ENCODE measurements around the gene PTCD3.
A peak's percentile ranks its signal among the peaks of the same experiment; 100 is the strongest.

The PTCD3 gene

DNA sequence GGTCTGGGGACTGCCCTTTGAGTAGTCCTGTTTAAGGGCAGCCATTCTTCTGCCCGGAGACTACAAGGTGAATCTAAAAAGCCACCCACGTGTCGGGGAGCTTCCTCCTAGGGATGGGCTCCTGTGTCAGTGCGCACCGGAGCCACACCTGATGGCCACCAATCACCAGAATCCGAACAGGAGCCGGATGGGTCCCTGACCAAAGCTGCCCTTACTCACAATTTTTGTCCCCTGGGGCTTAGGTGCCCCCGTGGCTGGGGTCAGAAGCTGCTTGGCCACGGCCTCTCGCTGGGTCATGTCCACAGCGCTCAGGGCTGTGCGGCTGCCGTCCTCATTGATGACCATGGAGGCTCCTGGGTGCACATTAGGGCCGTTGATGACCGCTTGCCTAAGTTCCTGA lies 31.2 kb upstream of the PTCD3 start:
- no peak overlapping the region for H3K4me3 Mint-ChIP-seq
- DNase-seq (no peak), ATAC-seq (no peak)
- H3K27ac Mint-ChIP-seq: no peak overlapping the region
- no peaks in the 10 kb centered on the region for H3K9me3 Mint-ChIP-seq
- no peaks in the 10 kb centered on the region for H3K27me3 Mint-ChIP-seq
- peaks cover 15% of the 10 kb centered on the region for H3K4me1 Mint-ChIP-seq

DNA sequence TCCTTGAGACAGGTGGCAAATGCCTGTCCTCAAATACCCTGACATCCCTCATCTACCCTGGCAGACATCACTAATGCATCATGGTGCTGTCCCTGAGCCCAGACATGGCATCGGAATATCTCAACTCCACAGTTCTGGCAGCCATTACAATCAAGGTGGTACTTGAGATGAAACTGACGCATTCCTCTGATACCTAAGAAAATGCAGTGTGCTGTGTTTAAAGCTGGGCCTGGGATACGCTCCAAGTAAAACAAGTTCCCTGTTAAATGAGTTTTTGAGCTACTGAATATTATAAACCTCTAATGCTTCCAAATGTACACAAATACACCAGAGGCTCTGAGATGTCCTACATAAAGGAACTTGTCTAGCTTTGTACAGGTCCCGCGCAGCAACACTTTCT lies 30.1 kb upstream of the PTCD3 start:
- DNase-seq: no peak
- H3K9me3 Mint-ChIP-seq: no peaks in the 10 kb centered on the region
- no peak overlapping the region for H3K4me3 Mint-ChIP-seq
- H3K4me1 Mint-ChIP-seq: peaks cover 26% of the 10 kb centered on the region
- ATAC-seq: no peak
- H3K27me3 Mint-ChIP-seq: no peaks in the 10 kb centered on the region
- H3K27ac Mint-ChIP-seq: no peak overlapping the region

DNA sequence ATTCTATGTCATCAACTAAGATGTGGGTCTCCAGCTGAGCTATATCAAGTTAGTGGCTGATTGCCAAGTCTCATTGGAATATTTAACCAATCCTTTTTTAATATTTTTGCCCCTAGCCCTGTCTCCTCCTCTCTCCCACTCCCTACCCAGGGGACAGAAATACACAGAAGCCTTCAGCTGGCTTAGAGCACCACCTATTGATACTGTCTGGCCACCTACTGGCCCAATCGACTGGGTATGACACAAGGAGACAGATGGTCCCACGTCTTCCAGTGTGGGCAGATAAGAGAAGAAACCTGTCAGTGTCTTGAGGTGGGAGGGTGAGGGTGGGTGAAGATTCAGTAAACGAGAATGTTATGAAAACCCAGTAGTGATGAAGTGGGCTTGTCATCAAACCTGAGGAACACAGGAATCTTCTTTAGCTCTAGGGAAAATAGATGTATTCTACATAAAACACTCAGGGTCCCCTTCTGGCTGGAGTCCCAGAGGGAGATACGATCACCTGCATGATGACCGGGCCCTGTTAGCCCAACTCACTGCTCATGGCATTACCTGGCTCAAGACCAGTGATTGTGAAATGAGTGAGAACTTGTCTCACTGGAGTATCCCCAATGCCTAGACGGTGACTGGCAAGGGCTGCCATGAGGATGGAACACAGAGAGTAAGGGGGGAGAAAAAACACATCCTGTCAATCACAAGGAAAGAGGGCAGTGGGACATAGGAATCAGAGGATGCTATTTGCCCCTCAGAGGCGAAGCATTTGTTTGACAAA lies 27.1 kb upstream of the PTCD3 start:
- H3K4me1 Mint-ChIP-seq: peaks cover 24% of the 10 kb centered on the region
- DNase-seq (peak; percentile 26), ATAC-seq (peak; percentile 67)
- H3K27ac Mint-ChIP-seq: no peak overlapping the region
- H3K4me3 Mint-ChIP-seq: no peak overlapping the region
- H3K9me3 Mint-ChIP-seq: no peaks in the 10 kb centered on the region
- H3K27me3 Mint-ChIP-seq: no peaks in the 10 kb centered on the region

DNA sequence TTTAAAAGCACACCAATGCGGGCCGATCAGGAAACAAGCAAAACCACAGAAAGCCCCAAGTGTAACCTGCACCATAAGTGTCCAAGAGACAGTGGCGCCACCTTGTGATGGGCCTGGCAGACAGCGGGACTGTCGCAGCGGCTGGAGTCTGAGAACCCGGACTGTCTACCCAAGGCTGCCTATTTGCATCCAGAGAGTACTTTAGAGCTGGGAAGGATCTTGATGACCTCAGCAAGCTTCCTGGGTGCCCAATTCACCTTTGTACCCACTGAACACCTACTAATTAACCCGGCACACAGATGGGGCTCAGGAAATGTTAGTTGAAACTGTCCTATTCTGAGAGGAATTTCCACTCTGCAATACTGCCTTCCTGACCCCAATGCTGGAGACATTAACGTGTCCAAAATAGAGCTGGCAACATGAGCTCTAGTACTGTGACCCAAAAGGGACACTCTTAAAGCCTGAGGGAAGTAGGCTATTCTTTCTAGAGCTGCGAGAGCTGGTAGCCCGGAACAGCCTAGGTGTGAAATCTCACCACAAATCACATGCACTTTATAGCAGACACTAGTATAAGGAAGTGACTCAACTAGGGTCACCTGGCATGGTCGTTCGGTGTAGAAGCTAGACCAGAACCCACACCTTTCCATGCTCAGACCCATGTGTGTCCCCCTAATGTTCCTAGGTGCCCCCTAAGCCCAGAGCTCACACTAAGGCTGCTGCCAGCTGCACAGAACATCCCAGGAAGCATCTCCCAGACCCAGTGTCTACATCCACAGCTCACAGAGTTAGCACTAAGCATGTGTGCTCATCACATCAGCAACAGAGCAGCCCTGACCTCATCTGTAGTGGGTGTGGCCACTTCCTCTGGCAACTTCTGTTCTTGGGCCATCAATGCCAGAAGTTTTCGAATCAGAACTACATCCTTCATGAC lies 25.8 kb upstream of the PTCD3 start:
- Mint-ChIP-seq H3K4me1 (peaks cover 24% of the 10 kb centered on the region), H3K4me3 (no peak overlapping the region), H3K27me3 (no peaks in the 10 kb centered on the region), H3K9me3 (no peaks in the 10 kb centered on the region), H3K27ac (no peak overlapping the region)
- DNase-seq (peak; percentile 77 to 78), ATAC-seq (peak; percentile 89)

DNA sequence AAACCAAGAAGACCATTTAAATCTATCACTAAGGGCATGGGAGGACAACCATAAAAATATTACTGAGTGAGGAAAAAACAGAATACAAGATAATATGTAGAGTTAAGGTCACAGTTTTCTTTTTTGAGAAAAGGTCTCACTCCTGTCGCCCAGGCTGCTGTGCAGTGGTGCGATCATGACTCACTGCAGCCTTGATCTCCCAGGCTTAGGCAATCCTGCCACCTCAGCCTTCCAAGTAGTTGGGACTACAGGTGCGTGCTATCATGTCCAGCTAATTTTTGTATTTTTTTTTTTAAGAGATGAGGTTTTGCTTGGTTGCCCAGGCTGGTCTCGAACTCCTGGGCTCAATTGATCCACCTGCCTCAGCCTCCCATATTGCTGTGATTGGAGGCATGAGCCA lies 24.3 kb upstream of the PTCD3 start:
- ATAC-seq (no peak), DNase-seq (no peak)
- H3K27ac Mint-ChIP-seq: no peak overlapping the region
- H3K9me3 Mint-ChIP-seq: no peaks in the 10 kb centered on the region
- peaks cover 24% of the 10 kb centered on the region for H3K4me1 Mint-ChIP-seq
- H3K27me3 Mint-ChIP-seq: no peaks in the 10 kb centered on the region
- no peak overlapping the region for H3K4me3 Mint-ChIP-seq

DNA sequence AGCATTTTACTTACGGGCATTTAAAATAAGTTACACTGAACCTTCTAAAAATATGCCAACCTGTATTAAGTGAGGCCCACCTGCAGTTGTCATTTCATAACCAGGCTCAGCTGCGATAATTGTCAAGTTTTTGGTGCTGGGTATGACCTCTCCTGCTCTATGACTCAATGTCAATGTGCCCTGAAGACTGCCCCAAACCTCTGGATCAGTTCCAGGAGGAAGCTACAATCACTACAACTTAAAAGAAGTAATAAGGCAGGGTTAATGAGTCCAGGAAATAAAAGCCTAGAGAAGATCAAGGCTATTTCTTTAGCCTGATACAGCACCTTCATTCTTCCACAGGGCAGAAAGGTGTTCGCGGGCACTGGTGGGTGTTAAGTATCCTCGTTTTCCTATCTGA lies 23.3 kb upstream of the PTCD3 start:
- DNase-seq: no peak
- ATAC-seq: no peak
- H3K27me3 Mint-ChIP-seq: no peaks in the 10 kb centered on the region
- H3K4me3 Mint-ChIP-seq: no peak overlapping the region
- H3K9me3 Mint-ChIP-seq: no peaks in the 10 kb centered on the region
- H3K27ac Mint-ChIP-seq: no peak overlapping the region
- peaks cover 24% of the 10 kb centered on the region for H3K4me1 Mint-ChIP-seq

DNA sequence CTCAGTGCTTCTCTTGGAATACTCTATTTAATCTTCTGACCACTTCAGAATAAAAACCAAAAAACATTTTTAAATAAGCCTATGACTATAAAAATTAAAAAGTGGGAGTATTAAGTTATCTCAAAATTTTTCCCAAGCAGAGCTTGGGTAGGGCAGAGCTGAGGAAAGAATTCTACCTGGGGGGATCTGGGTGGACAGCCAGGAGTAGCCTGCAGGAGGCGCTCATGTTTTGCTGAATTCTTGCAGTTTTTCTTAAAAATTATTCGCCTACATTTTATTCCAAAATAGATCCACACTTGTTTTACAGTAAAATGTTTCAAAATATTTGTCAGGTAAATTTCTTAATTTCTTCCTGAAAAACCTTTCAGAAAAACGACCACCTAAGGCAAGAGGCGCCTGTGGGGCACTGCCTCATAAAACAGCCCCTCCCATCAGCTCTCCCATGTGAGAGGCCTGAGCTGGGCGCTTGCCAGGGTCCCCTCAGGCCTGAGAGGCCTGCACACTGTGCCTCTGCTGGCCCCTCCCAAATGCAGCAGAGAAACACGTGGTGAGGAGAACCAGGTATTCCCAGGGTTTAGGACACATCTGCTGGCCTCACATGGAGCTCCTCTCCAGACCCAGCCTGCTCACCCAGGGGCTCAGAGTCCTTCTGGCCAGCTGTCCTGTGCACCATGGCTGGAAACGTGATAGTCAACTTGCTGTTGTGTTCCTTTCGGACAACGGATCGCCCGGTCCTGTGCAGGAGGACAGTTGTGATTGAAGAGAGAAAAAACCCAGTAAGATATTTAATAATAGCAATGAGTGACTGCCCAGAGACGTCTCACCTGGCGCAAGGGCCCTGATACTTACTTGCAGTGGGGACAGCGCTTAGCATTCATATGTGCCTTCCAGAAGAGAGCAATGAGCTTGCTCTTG lies 17.8 kb upstream of the PTCD3 start:
- DNase-seq: no peak
- no peaks in the 10 kb centered on the region for H3K27me3 Mint-ChIP-seq
- H3K9me3 Mint-ChIP-seq: no peaks in the 10 kb centered on the region
- no peak for ATAC-seq
- no peak overlapping the region for H3K4me3 Mint-ChIP-seq
- H3K27ac Mint-ChIP-seq: no peak overlapping the region
- no peaks in the 10 kb centered on the region for H3K4me1 Mint-ChIP-seq

DNA sequence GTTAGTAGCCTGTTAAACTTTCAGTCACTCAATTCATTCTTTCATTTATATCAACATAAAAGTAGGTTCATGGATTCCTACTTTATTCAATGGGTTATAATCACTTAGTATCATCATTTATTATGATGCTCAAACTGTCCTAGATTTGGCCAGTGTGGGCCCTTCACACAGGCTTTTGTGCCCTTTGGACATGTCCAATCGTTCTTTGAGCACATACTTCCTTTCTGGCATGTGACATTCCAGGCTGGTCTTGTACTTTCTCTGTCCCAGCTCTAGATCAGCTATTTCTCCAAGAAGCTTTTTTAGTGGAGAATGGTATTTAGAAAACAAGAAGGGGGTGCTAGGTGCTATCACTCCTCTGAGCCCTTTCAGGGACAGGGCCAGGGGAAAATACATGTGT lies 11.8 kb upstream of the PTCD3 start:
- Mint-ChIP-seq H3K27ac (no peak overlapping the region), H3K9me3 (no peaks in the 10 kb centered on the region), H3K4me3 (no peak overlapping the region)

DNA sequence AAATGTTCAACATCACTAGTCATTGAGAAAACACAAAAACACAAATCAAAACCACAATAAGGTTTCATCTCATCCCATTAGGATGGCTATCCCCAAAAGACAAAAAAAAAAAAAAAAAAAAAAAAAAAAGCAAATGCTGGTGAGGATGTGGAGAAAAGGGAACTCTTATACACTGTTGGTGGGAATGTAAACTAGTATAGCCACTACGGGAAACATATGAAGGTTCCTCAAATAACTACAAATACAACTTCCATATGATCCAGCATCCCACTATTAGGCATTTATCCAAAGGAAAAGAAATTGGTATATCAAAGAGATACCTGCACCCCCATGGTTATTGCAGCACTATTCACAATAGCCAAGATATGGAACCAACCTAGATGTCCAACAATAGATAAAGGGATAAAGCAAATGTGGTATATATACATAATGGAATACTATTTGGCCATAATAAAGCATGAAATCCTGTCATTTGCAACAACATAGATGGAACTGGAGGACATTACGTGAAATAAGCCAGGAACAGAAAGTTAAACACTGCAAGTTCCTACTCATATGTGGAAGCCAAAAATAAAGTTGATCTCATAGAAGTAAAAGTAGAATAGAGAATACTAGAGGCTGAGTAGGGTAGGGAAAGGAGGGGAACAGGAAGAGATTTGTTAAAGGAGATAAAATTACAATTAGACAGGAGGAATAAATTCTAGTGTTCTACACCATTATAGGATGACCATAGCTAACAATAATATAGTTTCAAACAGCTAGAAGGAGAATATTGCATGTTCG lies 8.7 kb upstream of the PTCD3 start:
- Mint-ChIP-seq H3K4me3 (no peak overlapping the region), H3K27me3 (no peaks in the 10 kb centered on the region), H3K27ac (no peak overlapping the region), H3K4me1 (peaks cover 40% of the 10 kb centered on the region), H3K9me3 (no peaks in the 10 kb centered on the region)
- ATAC-seq: no peak
- no peak for DNase-seq

More for the DNA sequence above, 11.8 kb upstream of the PTCD3 start:
- Mint-ChIP-seq H3K27me3 (no peaks in the 10 kb centered on the region), H3K4me1 (peaks cover 18% of the 10 kb centered on the region)
- no peak for DNase-seq
- ATAC-seq: no peak

DNA sequence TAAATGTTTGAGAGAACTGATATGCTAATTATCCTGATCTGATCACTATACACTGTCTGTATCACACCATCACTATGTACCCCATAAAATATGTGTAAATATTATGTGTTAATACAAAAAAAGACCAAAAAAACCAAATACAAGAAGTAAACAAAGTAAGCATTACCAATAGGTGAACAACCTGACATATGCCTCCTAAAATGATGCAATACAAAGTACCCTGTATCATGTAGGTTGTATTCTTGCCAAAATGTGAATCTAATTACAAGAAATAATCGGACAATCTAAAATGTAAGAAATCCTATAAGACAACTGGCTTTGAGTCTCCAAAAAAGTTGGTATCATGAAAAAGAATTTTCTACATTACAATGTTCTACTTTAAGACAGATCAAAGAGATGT lies 8.1 kb upstream of the PTCD3 start:
- Mint-ChIP-seq H3K9me3 (no peaks in the 10 kb centered on the region), H3K27ac (peak overlapping the region in 1 of 2 donors; percentile 57), H3K4me1 (peaks cover 46% of the 10 kb centered on the region), H3K27me3 (no peaks in the 10 kb centered on the region), H3K4me3 (no peak overlapping the region)
- ATAC-seq (no peak), DNase-seq (no peak)

DNA sequence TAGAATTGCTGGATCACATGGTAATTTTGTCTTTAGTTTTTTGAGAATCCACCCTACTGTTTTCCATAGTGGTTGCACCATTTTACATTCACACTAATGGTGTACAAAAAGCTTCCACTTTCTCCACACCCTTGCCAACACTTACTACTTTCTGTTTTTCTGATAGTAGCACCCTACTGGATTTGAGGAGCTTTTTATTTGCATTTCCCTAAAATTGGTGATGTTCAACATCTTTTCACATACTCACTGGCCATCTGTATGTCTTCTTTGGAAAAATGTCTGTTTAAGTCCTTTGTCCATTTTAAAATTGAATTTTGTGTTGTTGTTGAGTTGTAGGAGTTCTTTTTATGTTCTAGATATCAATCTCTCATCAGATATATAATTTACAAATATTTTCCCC lies 3.9 kb upstream of the PTCD3 start:
- Mint-ChIP-seq H3K27ac (no peak overlapping the region), H3K4me3 (no peak overlapping the region), H3K9me3 (no peaks in the 10 kb centered on the region), H3K27me3 (no peaks in the 10 kb centered on the region), H3K4me1 (peaks cover 58% of the 10 kb centered on the region)
- DNase-seq (no peak), ATAC-seq (no peak)

DNA sequence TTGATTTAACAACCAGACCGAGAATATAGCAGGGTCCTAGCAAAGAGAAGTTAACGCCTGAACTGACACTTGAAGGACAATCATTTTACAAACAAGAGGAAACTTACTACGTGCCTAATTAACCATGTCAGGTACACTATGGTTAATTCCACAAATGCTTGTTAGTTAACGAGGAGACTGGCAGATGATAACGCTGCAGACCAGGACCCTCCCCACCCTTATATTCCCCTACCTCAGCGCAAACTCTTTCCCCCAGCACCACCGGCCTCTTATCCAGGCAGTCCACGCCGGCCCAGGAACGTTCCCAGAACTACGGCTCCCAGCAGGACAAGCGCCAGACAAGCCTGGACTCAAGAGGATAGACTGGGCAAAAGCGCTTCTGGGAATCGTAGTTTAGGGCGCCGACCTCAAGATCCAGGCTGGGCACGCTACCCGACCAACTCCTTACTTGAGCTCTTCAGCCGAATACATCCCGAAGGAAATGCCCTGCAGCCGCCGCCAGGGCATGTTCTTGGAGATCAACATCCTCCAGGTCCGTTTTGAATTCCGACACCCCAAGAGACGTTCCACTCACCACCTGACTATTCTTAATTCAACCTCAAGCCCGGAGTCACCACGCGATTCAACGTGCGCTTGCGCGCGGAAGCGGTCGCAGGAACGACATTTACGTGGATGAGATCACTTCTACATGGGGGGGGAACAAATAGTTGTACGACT lies 625 bp upstream of the PTCD3 start, which contains the start of gene POLR1A:
Gene POLR1A (minus strand): TSS at position 635 of the 717 bp plus-strand sequence. CDS start 110 bp downstream, at position 525.
- H3K4me3 Mint-ChIP-seq: peak within 1 kb of the TSS; percentile 92 to 96
- peak within 1 kb of the TSS; percentile 100 for H3K27ac Mint-ChIP-seq
- H3K9me3 Mint-ChIP-seq: no peaks in the 10 kb centered on the region
- no peaks in the 10 kb centered on the region for H3K27me3 Mint-ChIP-seq
- H3K4me1 Mint-ChIP-seq: peaks cover 70% of the 10 kb centered on the region
- DNase-seq: peak; percentile 85 to 89
- peak; percentile 93 for ATAC-seq

DNA sequence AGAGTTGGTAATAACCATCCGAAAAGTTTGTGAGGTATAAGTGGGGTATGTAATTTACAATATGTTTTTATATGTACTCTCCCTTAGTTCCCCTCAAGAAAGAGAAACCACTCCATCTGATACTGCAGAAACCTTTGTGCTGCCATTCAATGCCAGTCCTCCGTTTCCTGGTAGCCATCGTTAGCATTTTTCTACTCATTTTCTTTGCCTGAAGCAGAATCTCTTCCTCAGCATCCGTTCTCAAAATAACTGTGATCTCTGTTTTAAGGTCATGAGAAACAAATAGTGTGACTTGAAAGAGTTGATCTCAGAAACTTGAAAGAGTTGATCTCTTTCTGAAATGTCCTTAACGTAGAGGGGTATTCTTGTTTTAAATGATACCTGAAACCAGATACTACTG lies 996 bp downstream of the PTCD3 start:
- ATAC-seq (no peak), DNase-seq (no peak)
- Mint-ChIP-seq H3K9me3 (no peaks in the 10 kb centered on the region), H3K4me3 (peak overlapping the region; percentile 92 to 96), H3K4me1 (peaks cover 63% of the 10 kb centered on the region), H3K27me3 (no peaks in the 10 kb centered on the region), H3K27ac (peak overlapping the region; percentile 29 to 100)

DNA sequence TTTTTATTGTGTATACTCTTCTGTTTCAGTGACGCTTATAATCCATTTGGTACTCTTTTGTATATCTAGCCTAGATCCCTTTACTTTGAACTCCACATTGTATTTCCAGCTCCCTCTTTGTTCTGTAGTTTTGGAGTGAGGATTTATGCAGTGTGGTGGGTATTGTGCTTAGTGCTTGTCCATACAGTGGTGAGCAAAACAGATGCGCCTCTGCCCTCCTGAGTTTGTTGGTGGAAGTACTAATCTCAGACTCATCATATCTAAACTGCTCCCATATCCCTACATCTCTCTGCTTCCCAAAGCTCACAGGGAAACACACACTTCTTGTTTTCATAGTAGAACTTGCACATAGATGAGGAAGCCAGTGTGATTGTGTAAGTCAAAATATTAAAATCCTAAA lies 12.1 kb downstream of the PTCD3 start:
- Mint-ChIP-seq H3K9me3 (no peaks in the 10 kb centered on the region), H3K4me3 (no peak overlapping the region), H3K27me3 (no peaks in the 10 kb centered on the region), H3K27ac (no peak overlapping the region), H3K4me1 (no peaks in the 10 kb centered on the region)
- DNase-seq: no peak
- ATAC-seq: no peak
